ENCODE results near the gene TBC1D1. TPM values are rescaled to one million over a fixed set of nuclear protein-coding genes. Genes with fewer than 3 reads are reported as not detected.

The TBC1D1 gene
- polyA plus RNA-seq, 1 donor (not counting 4 experiments of a cell fraction or from before 2014, with no cell fraction given) = 32.5 TPM

DNA sequence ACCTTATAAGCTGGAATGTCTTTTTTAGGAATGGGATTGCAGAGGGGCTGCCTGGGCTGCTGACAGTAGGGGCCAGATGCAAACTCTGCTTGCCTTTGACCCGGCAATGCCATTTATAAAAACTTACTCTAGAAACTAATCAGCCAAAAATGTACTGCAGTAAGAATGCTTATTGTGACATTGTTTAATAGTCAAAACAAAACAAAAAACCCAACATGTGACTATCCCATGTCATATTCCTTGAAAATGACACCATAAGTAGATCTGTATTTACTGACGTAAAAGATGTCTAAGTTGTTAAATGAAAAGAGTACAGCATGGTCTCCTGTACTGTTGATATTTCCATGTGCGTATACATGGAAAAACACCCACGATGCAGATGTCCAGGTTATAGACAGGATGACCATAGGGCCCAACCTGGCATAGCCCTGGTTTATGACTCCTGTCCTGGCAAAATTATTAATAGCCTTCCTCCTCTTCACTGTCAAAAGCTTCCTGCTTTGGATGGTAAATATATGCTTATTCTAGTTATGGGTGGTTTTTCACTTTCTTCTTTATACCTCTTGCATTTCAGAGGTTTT lies 208.2 kb downstream of the TBC1D1 start:
- H3K9ac ChIP-seq (ENCODE audit: control insufficient read depth, extremely low read depth, insufficient read depth, low read length) = peak overlapping the region; percentile 83
- peaks cover 39% of the 10 kb centered on the region for H3K4me1 ChIP-seq (ENCODE audit: control insufficient read depth, extremely low read depth, insufficient read depth, low read length)
- H3K4me2 ChIP-seq (ENCODE audit: control insufficient read depth, extremely low read depth, insufficient read depth, low read depth, low read length) = peak overlapping the region; percentile 57
- no peaks in the 10 kb centered on the region for H3K27me3 ChIP-seq (ENCODE audit: control insufficient read depth, extremely low read depth, insufficient read depth, low read length)
- no peak for FAIRE-seq
- H3K79me2 ChIP-seq (ENCODE audit: control insufficient read depth, insufficient read depth, low read length) = no peaks in the 10 kb centered on the region
- no peaks in the 10 kb centered on the region for H3K9me1 ChIP-seq (ENCODE audit: control insufficient read depth, extremely low read depth, insufficient read depth, low read length)
- H3K36me3 ChIP-seq (ENCODE audit: control insufficient read depth in 2 of 2, extremely low read depth in 1 of 2, insufficient read depth in 2 of 2, low read length in 2 of 2) = no peaks in the 10 kb centered on the region
- no peaks in the 10 kb centered on the region for H3K9me3 ChIP-seq (ENCODE audit: control insufficient read depth, low read depth, low read length)
- no peak overlapping the region for H2AFZ ChIP-seq (ENCODE audit: control insufficient read depth, low read length)
- H3K4me3 ChIP-seq (ENCODE audit: control insufficient read depth in 2 of 3, extremely low read depth in 1 of 3, insufficient read depth in 2 of 3, low read depth in 1 of 3, low read length in 3 of 3) = no peak overlapping the region
- no peak for TF ChIP-seq EZH2 (IDR thresholded peaks at IDR 0.05; ENCODE audit: low read length)
- TF ChIP-seq, protein P1, sequence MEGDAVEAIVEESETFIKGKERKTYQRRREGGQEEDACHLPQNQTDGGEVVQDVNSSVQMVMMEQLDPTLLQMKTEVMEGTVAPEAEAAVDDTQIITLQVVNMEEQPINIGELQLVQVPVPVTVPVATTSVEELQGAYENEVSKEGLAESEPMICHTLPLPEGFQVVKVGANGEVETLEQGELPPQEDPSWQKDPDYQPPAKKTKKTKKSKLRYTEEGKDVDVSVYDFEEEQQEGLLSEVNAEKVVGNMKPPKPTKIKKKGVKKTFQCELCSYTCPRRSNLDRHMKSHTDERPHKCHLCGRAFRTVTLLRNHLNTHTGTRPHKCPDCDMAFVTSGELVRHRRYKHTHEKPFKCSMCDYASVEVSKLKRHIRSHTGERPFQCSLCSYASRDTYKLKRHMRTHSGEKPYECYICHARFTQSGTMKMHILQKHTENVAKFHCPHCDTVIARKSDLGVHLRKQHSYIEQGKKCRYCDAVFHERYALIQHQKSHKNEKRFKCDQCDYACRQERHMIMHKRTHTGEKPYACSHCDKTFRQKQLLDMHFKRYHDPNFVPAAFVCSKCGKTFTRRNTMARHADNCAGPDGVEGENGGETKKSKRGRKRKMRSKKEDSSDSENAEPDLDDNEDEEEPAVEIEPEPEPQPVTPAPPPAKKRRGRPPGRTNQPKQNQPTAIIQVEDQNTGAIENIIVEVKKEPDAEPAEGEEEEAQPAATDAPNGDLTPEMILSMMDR (optimal IDR thresholded peaks at IDR 0.05 in 1 of 3, IDR thresholded peaks at IDR 0.05 in 1 of 3, conservative IDR thresholded peaks at IDR 0.05 in 1 of 3; ENCODE audit: extremely low read depth in 1 of 3, insufficient read depth in 2 of 3, low read length in 3 of 3) = no peak
- peak overlapping the region; percentile 99 for H3K27ac ChIP-seq (ENCODE audit: control insufficient read depth, insufficient read depth, low read length)
- dilution Hi-C loops (cut with MboI; ENCODE audit: extremely low pct_ligation_motif_present, low sequenced_read_pairs) = no loop called here
- no peaks in the 10 kb centered on the region for H4K20me1 ChIP-seq (ENCODE audit: control insufficient read depth, extremely low read depth, insufficient read depth, low read length)
- DNase-seq (ENCODE audit: low read depth, low spot score) = no peak

DNA sequence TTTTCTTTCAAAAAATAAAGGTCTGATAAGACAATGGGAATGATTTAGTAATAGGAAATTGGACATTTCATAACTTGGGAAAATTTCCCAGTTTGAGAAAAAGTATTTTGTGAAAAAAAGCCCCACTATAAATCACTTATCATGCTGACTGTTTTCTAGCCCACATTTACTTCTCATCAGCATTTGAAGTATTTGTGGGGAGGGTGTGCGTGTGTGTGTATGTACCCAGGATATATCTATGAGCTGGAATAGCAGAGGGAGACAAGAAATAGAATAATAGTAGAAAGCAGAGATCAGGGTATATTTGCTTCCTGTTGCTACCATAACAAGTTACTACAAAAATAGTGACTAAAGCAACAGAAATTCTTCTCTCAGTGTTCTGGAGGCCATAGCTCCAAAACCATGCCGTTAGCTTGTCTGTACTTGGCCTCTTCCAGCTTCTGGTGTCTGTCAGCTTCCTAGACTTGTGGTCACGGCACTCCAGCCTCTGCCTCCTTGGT lies 209.1 kb downstream of the TBC1D1 start:
- Histone ChIP-seq H3K4me2 (ENCODE audit: control insufficient read depth, extremely low read depth, insufficient read depth, low read depth, low read length) (peak overlapping the region; percentile 57), H3K4me3 (ENCODE audit: control insufficient read depth in 2 of 3, extremely low read depth in 1 of 3, insufficient read depth in 2 of 3, low read depth in 1 of 3, low read length in 3 of 3) (peak overlapping the region in 1 of 3 experiments; percentile 14), H2AFZ (ENCODE audit: control insufficient read depth, low read length) (no peak overlapping the region), H3K9me1 (ENCODE audit: control insufficient read depth, extremely low read depth, insufficient read depth, low read length) (no peaks in the 10 kb centered on the region), H3K4me1 (ENCODE audit: control insufficient read depth, extremely low read depth, insufficient read depth, low read length) (peaks cover 39% of the 10 kb centered on the region), H3K27me3 (ENCODE audit: control insufficient read depth, extremely low read depth, insufficient read depth, low read length) (no peaks in the 10 kb centered on the region), H3K79me2 (ENCODE audit: control insufficient read depth, insufficient read depth, low read length) (no peaks in the 10 kb centered on the region), H3K36me3 (ENCODE audit: control insufficient read depth in 2 of 2, extremely low read depth in 1 of 2, insufficient read depth in 2 of 2, low read length in 2 of 2) (peaks cover 0 to under 1% of the 10 kb centered on the region in 2 experiments), H3K27ac (ENCODE audit: control insufficient read depth, insufficient read depth, low read length) (peak overlapping the region; percentile 99), H3K9me3 (ENCODE audit: control insufficient read depth, low read depth, low read length) (no peaks in the 10 kb centered on the region), H4K20me1 (ENCODE audit: control insufficient read depth, extremely low read depth, insufficient read depth, low read length) (no peaks in the 10 kb centered on the region), H3K9ac (ENCODE audit: control insufficient read depth, extremely low read depth, insufficient read depth, low read length) (peak overlapping the region; percentile 83)
- DNase-seq (ENCODE audit: low read depth, low spot score) (peak; percentile 42), FAIRE-seq (peak; percentile 97)
- no peak for TF ChIP-seq EZH2 (IDR thresholded peaks at IDR 0.05; ENCODE audit: low read length)
- TF ChIP-seq, protein P1 (optimal IDR thresholded peaks at IDR 0.05 in 1 of 3, IDR thresholded peaks at IDR 0.05 in 1 of 3, conservative IDR thresholded peaks at IDR 0.05 in 1 of 3; ENCODE audit: extremely low read depth in 1 of 3, insufficient read depth in 2 of 3, low read length in 3 of 3) = no peak
- dilution Hi-C loops (cut with MboI; ENCODE audit: extremely low pct_ligation_motif_present, low sequenced_read_pairs) = no loop called here

Measured in keratinocyte (primary cell).